Caco-2 (cell line): Measurements from ENCODE around the gene GNPAT. TPM values are rescaled to one million over a fixed set of nuclear protein-coding genes. Genes with fewer than 3 reads are reported as not detected.

ENCODE experiments used
- BruUV-seq: library from RNA; stranded (reverse); fragments of 400-500 nt; replicated peaks from 2 replicates; lab custom pipeline; 2021; lab: Mats Ljungman, UMichigan
- CTCF ChIA-PET: fragments of 300-600 bp; sonication (Branson Sonifier 250); formaldehyde crosslinking; loops from one replicate; lab custom pipeline; 2022; ENCODE audit warnings: antibody characterized with exemption; lab: Charles Lee
- POLR2A ChIA-PET: fragments of 300-600 bp; sonication (Branson Sonifier 250); formaldehyde crosslinking; loops from one replicate; lab custom pipeline; 2022; ENCODE audit warnings: antibody characterized with exemption; lab: Charles Lee
- DNase-seq, 2 experiments: peaks; one replicate each; pipeline versions ENCODE4 v3.0.0 to v3.0.0-alpha.2; 2020 to 2022
- H3K27me3 ChIP-seq: replicated peaks from 2 replicates; pipeline ENCODE4 v1.6.0; 2011; ENCODE audit warnings: low read length; ENCODE audit not compliant: control insufficient read depth, insufficient read depth
- H3K36me3 ChIP-seq: 2 replicates; pipeline ENCODE4 v1.5.1; 2011; ENCODE audit warnings: low read length; ENCODE audit not compliant: control insufficient read depth, insufficient read depth
- H3K4me1 ChIP-seq: fragments of 250-450 bp; sonication (Bioruptor Pico); 2 replicates; pipeline ENCODE4 v1.5.1; 2020; ENCODE audit warnings: mild to moderate bottlenecking
- H3K4me3 ChIP-seq: 2 replicates; pipeline ENCODE4 v1.5.1; 2011; ENCODE audit warnings: low read depth, mild to moderate bottlenecking, control low read depth, low read length
- H3K9me3 ChIP-seq: fragments of 250-450 bp; sonication (Bioruptor Pico); 2 replicates; pipeline ENCODE4 v1.5.1; 2020; ENCODE audit warnings: mild to moderate bottlenecking, moderate library complexity
- H3K27ac Mint-ChIP-seq: one replicate; pipeline ENCODE4 v1.8.0; 2022; ENCODE audit warnings: mixed read lengths; ENCODE audit not compliant: unreplicated experiment
- H3K27me3 Mint-ChIP-seq: one replicate; pipeline ENCODE4 v1.8.0; 2022; ENCODE audit warnings: mixed read lengths; ENCODE audit not compliant: insufficient read depth, unreplicated experiment
- H3K36me3 Mint-ChIP-seq: one replicate; pipeline ENCODE4 v1.8.0; 2022; ENCODE audit warnings: mild to moderate bottlenecking, mixed read lengths; ENCODE audit not compliant: insufficient read depth, unreplicated experiment
- H3K4me1 Mint-ChIP-seq: one replicate; pipeline ENCODE4 v1.8.0; 2022; ENCODE audit warnings: low read depth, mixed read lengths; ENCODE audit not compliant: unreplicated experiment
- H3K4me3 Mint-ChIP-seq: one replicate; pipeline ENCODE4 v1.8.0; 2022; ENCODE audit warnings: mild to moderate bottlenecking, moderate library complexity, mixed read lengths; ENCODE audit not compliant: unreplicated experiment
- H3K9me3 Mint-ChIP-seq: one replicate; pipeline ENCODE4 v1.8.0; 2022; ENCODE audit warnings: mixed read lengths; ENCODE audit not compliant: unreplicated experiment
- intact Hi-C: fragments of 100-400 bp; cut with micrococcal nuclease; formaldehyde crosslinking; loops from one replicate; pipeline ENCODE4 v1.10.0; 2022; ENCODE audit not compliant: unreplicated experiment
- total RNA-seq: library from RNA; stranded (reverse); gene quantifications from 2 replicates; pipeline ENCODE4 v1.2.3, GENCODE V29; 2022
- TF ChIP-seq, protein P1 (sequence below), 2 experiments: fragments of 200-600 bp in 1 of 2; IDR thresholded peaks; 1 replicate in 1 of 2; 2 replicates in 1 of 2; pipeline versions ENCODE4 v1.5.1 to v1.8.0; 2011 to 2022; ENCODE audit warnings: antibody characterized with exemption in 1 of 2, control low read depth in 1 of 2, inconsistent platforms in 1 of 2, low read depth in 1 of 2, low read length in 1 of 2, mild to moderate bottlenecking in 1 of 2, moderate library complexity in 1 of 2; ENCODE audit not compliant: insufficient read depth in 1 of 2, severe bottlenecking in 1 of 2, unreplicated experiment in 1 of 2

The GNPAT gene
- total RNA-seq, 1 experiment from 2014 or later: 64.4 TPM

DNA sequence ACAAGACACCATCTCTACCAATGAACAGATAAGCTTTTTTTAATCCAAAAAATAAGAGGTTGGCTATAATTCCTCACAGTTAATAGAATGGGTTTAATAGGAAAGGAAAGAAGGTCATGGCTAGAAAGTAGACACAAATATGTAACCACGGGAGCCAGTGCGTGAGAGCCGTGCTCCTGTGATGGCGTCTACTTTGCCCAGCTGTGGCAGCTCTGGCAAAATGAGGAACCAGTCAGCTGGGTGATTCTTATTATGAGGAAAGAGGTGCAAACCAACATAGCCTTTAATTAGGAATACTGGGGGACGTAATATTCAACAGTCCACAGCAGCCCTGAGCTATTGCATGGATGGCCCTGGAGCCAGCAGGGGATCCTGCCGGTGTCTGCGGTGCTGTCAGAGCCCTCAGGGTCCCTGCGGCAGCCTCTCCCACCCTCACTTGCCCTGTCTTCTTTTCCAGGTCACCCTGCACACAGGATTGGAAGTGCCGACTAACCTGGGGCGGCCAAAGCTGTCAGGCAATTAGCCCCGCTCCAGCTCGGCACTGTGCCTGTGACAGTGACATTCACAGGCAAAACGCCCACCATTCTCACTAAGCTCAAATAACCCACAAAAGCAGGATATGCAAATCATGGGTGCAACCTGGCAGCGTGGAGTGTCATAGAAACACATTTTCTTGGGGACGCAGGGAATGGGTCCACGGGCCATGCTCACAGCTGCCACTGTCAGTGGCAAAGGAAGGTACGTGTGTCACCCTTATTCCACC, 25.9 kb upstream of the GNPAT start:
- Mint-ChIP-seq H3K36me3 (peaks cover 8% of the 10 kb centered on the region), H3K9me3 (no peaks in the 10 kb centered on the region), H3K4me1 (peaks cover 59% of the 10 kb centered on the region), H3K4me3 (no peak overlapping the region), H3K27ac (no peak overlapping the region), H3K27me3 (no peaks in the 10 kb centered on the region)
- peaks cover 75% of the 10 kb centered on the region for H3K4me1 ChIP-seq
- no peaks in the 10 kb centered on the region for H3K9me3 ChIP-seq
- no peak for DNase-seq
- H3K4me3 ChIP-seq: no peak overlapping the region
- TF ChIP-seq, protein P1, sequence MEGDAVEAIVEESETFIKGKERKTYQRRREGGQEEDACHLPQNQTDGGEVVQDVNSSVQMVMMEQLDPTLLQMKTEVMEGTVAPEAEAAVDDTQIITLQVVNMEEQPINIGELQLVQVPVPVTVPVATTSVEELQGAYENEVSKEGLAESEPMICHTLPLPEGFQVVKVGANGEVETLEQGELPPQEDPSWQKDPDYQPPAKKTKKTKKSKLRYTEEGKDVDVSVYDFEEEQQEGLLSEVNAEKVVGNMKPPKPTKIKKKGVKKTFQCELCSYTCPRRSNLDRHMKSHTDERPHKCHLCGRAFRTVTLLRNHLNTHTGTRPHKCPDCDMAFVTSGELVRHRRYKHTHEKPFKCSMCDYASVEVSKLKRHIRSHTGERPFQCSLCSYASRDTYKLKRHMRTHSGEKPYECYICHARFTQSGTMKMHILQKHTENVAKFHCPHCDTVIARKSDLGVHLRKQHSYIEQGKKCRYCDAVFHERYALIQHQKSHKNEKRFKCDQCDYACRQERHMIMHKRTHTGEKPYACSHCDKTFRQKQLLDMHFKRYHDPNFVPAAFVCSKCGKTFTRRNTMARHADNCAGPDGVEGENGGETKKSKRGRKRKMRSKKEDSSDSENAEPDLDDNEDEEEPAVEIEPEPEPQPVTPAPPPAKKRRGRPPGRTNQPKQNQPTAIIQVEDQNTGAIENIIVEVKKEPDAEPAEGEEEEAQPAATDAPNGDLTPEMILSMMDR (IDR thresholded peaks at IDR 0.05; ENCODE audit: insufficient read depth in 1 of 2, low read depth in 1 of 2, low read length in 1 of 2, severe bottlenecking in 1 of 2, unreplicated experiment in 1 of 2): no peak
- H3K36me3 ChIP-seq: no peaks in the 10 kb centered on the region
- intact Hi-C loops: loop anchor here (5.0 to 10.0 kb wide), 2 partner anchors 53 to 350 kb away; partner anchors contain the start of genes C1orf198 and TRIM67
- ChIA-PET POLR2A (no interaction called here), CTCF (no interaction called here)
- BruUV-seq: no TSS peak
- H3K27me3 ChIP-seq: no peaks in the 10 kb centered on the region

DNA sequence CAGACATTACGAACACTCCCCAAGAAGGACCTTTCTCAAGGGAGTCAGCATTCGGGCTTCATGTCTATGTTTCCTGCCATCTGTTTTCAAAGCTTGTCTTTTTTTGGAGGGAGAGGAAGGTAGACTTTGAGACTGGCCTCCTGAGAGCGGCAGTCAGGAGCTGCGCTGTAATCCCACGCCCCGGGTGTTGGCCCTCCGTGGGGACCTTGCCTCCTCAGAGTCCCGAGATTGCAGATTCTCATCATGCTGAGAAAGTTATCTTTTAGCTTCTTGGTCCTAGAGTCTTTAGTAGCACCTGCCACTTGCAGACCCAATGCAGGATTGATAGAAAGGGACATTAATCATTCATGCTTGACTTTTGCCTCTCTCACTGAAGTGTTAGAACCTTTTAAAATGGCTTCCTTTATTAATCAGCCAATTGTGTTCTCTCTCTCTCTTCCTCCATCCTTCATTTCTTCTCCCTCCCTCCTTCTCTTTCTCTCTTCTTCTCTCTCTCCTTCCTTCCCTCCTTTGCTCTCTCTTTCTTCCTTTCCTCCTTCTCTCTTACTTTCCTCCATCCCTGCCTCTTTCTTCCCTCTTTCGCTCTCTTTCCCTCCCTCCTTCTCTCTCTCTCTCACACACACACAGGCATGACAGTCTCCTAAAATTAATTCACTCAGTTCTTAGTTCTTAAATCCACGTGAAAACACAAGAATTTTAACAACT, 25.2 kb upstream of the GNPAT start:
- intact Hi-C loops: loop anchor here (10.0 kb wide), 1 partner anchor 351 kb away; the partner anchor contains the start of gene C1orf198
- DNase-seq: no peak
- ChIA-PET POLR2A (no interaction called here), CTCF (no interaction called here)
- no peak overlapping the region for H3K4me3 Mint-ChIP-seq
- H3K27ac Mint-ChIP-seq: peak overlapping the region; percentile 21
- H3K36me3 ChIP-seq: no peaks in the 10 kb centered on the region
- H3K27me3 ChIP-seq: no peaks in the 10 kb centered on the region
- H3K27me3 Mint-ChIP-seq: no peaks in the 10 kb centered on the region
- H3K4me1 Mint-ChIP-seq: peaks cover 62% of the 10 kb centered on the region
- BruUV-seq: no TSS peak
- H3K9me3 ChIP-seq: no peaks in the 10 kb centered on the region
- H3K4me3 ChIP-seq: no peak overlapping the region
- TF ChIP-seq, protein P1 (IDR thresholded peaks at IDR 0.05; ENCODE audit: insufficient read depth in 1 of 2, low read depth in 1 of 2, low read length in 1 of 2, severe bottlenecking in 1 of 2, unreplicated experiment in 1 of 2): no peak
- H3K36me3 Mint-ChIP-seq: peaks cover 15% of the 10 kb centered on the region
- peaks cover 82% of the 10 kb centered on the region for H3K4me1 ChIP-seq
- no peaks in the 10 kb centered on the region for H3K9me3 Mint-ChIP-seq

DNA sequence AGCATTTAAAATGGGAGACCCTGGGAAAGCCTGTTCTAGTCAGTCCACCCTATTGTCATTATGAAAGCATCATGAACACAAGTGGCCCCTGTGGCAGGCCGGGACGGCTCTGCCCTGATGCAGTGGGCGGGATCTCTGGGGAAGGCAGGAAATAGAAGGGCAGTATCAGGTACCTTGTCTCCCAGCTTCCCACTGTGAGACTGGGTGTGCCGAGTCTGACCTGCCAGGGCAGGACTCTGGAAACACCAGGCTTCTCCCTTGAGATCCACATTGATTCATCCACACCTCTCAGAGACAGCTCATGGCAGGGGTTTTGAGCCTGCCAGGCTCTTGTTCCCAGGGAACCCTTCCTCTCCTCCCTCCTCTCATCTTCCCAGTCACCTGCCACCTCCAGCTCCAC, 24.5 kb upstream of the GNPAT start:
- H3K36me3 Mint-ChIP-seq: peaks cover 22% of the 10 kb centered on the region

More for the DNA sequence above, 24.5 kb upstream of the GNPAT start:
- Mint-ChIP-seq H3K27me3 (no peaks in the 10 kb centered on the region), H3K27ac (peak overlapping the region; percentile 95), H3K9me3 (no peaks in the 10 kb centered on the region), H3K4me1 (peaks cover 61% of the 10 kb centered on the region), H3K4me3 (no peak overlapping the region)
- ChIA-PET POLR2A (no interaction called here), CTCF (no interaction called here)
- intact Hi-C loops: loop anchor here (10.0 kb wide), 1 partner anchor 352 kb away; the partner anchor contains the start of gene C1orf198
- no peaks in the 10 kb centered on the region for H3K36me3 ChIP-seq
- no peak overlapping the region for H3K4me3 ChIP-seq
- no peaks in the 10 kb centered on the region for H3K9me3 ChIP-seq
- peaks cover 81% of the 10 kb centered on the region for H3K4me1 ChIP-seq
- no peak for DNase-seq
- TF ChIP-seq, protein P1 (IDR thresholded peaks at IDR 0.05; ENCODE audit: insufficient read depth in 1 of 2, low read depth in 1 of 2, low read length in 1 of 2, severe bottlenecking in 1 of 2, unreplicated experiment in 1 of 2): no peak
- H3K27me3 ChIP-seq: no peaks in the 10 kb centered on the region
- no TSS peak for BruUV-seq
